MM.1S (cell line): ENCODE results near the gene CLMN.

Experiments
- DNase-seq: peaks from one replicate; pipeline ENCODE4 v3.0.0-alpha.2; 2015
- H2AFZ ChIP-seq: fragments of 300-600 bp; sonication (generic); 2 replicates; pipeline ENCODE4 v1.6.0; 2016; ENCODE audit warnings: antibody characterized with exemption, low read length
- H3F3A ChIP-seq: fragments of 300-600 bp; sonication (generic); 2 replicates; pipeline ENCODE4 v1.6.1; 2016; ENCODE audit warnings: mild to moderate bottlenecking, antibody characterized with exemption, low read length, moderate library complexity, mixed read lengths; ENCODE audit not compliant: insufficient read depth
- H3K27ac ChIP-seq: fragments of 300-600 bp; sonication (generic); 2 replicates; pipeline ENCODE4 v1.5.1; 2016; ENCODE audit warnings: mild to moderate bottlenecking, low read length
- H3K27me3 ChIP-seq: fragments of 300-600 bp; sonication (generic); replicated peaks from 2 replicates; pipeline ENCODE4 v1.6.0; 2016; ENCODE audit warnings: low read length; ENCODE audit not compliant: insufficient read depth
- H3K36me3 ChIP-seq: fragments of 300-600 bp; sonication (generic); replicated peaks from 2 replicates; pipeline ENCODE4 v1.6.1; 2016; ENCODE audit warnings: mild to moderate bottlenecking, low read length, mixed read lengths; ENCODE audit not compliant: insufficient read depth
- H3K4me1 ChIP-seq: fragments of 300-600 bp; sonication (generic); 2 replicates; pipeline ENCODE4 v1.6.1; 2016; ENCODE audit warnings: low read length, mixed read lengths
- H3K4me2 ChIP-seq: fragments of 300-600 bp; sonication (generic); 2 replicates; pipeline ENCODE4 v1.6.0; 2016; ENCODE audit warnings: low read depth, low read length
- H3K4me3 ChIP-seq: fragments of 300-600 bp; sonication (generic); 2 replicates; pipeline ENCODE4 v1.5.1; 2016; ENCODE audit warnings: low read length, mixed read lengths
- H3K79me2 ChIP-seq: fragments of 300-600 bp; sonication (generic); 2 replicates; pipeline ENCODE4 v1.6.1; 2016; ENCODE audit warnings: mixed run types, low read length, mixed read lengths
- H3K9ac ChIP-seq: fragments of 300-600 bp; sonication (generic); 2 replicates; pipeline ENCODE4 v1.6.1; 2016; ENCODE audit warnings: low read length, mixed read lengths
- H3K9me2 ChIP-seq: fragments of 300-600 bp; sonication (generic); replicated peaks from 2 replicates; pipeline ENCODE4 v1.6.1; 2016; ENCODE audit warnings: mild to moderate bottlenecking, low read length, mixed read lengths; ENCODE audit not compliant: insufficient read depth
- H3K9me3 ChIP-seq: fragments of 300-600 bp; sonication (generic); replicated peaks from 2 replicates; pipeline ENCODE4 v1.6.1; 2016; ENCODE audit warnings: mild to moderate bottlenecking, low read length, mixed read lengths; ENCODE audit not compliant: insufficient read depth
- H4K20me1 ChIP-seq: fragments of 300-600 bp; sonication (generic); 2 replicates; pipeline ENCODE4 v1.6.1; 2016; ENCODE audit warnings: mild to moderate bottlenecking, low read length, moderate library complexity, mixed read lengths; ENCODE audit not compliant: insufficient read depth
- CTCF ChIP-seq: fragments of 300-600 bp; sonication (generic); IDR thresholded peaks from 2 replicates; pipeline ENCODE4 v1.5.1; 2016; ENCODE audit warnings: antibody characterized with exemption, low read length, mixed read lengths
- EZH2 ChIP-seq: fragments of 300-600 bp; sonication (generic); optimal IDR thresholded peaks from 2 replicates; pipeline ENCODE3; 2017; ENCODE audit warnings: low read depth, mild to moderate bottlenecking, antibody characterized with exemption, low read length, mixed read lengths
- EZH2phosphoT487 ChIP-seq: fragments of 300-600 bp; sonication (generic); IDR thresholded peaks from 2 replicates; pipeline ENCODE4 v1.6.1; 2018; ENCODE audit warnings: antibody characterized with exemption, low read length

The CLMN gene

GRCh38 chr14:95185033-95185766, 134.5 kb downstream of the CLMN start:
- H3K79me2 ChIP-seq: no peaks in the 10 kb centered on the region
- H3K36me3 ChIP-seq: no peaks in the 10 kb centered on the region
- no peaks in the 10 kb centered on the region for H4K20me1 ChIP-seq
- no peaks in the 10 kb centered on the region for H3K4me1 ChIP-seq
- no peaks in the 10 kb centered on the region for H3F3A ChIP-seq
- DNase-seq: no peak
- H3K4me3 ChIP-seq: no peak overlapping the region
- H3K4me2 ChIP-seq: no peak overlapping the region
- H3K9ac ChIP-seq: no peak overlapping the region
- TF ChIP-seq CTCF (no peak), EZH2 (no peak), EZH2phosphoT487 (no peak)
- no peak overlapping the region for H2AFZ ChIP-seq
- no peaks in the 10 kb centered on the region for H3K9me2 ChIP-seq
- H3K27ac ChIP-seq: no peak overlapping the region
- no peaks in the 10 kb centered on the region for H3K9me3 ChIP-seq
- no peaks in the 10 kb centered on the region for H3K27me3 ChIP-seq

GRCh38 chr14:95184413-95184790, 135.3 kb downstream of the CLMN start:
- Histone ChIP-seq H3K27me3 (no peaks in the 10 kb centered on the region), H3K4me2 (no peak overlapping the region)

GRCh38 chr14:95183532-95184412, 135.9 kb downstream of the CLMN start:
- H3K9me3 ChIP-seq: no peaks in the 10 kb centered on the region
- H3K9me2 ChIP-seq: no peaks in the 10 kb centered on the region
- H3K4me1 ChIP-seq: no peaks in the 10 kb centered on the region
- H2AFZ ChIP-seq: no peak overlapping the region
- H3F3A ChIP-seq: no peaks in the 10 kb centered on the region
- TF ChIP-seq CTCF: no peak
- TF ChIP-seq EZH2phosphoT487: no peak
- TF ChIP-seq EZH2: no peak
- H3K79me2 ChIP-seq: no peaks in the 10 kb centered on the region
- no peaks in the 10 kb centered on the region for H3K36me3 ChIP-seq
- no peak overlapping the region for H3K27ac ChIP-seq
- DNase-seq: no peak
- no peak overlapping the region for H3K4me2 ChIP-seq
- no peaks in the 10 kb centered on the region for H3K27me3 ChIP-seq
- no peaks in the 10 kb centered on the region for H4K20me1 ChIP-seq
- no peak overlapping the region for H3K4me3 ChIP-seq
- H3K9ac ChIP-seq: no peak overlapping the region

More at GRCh38 chr14:95184413-95184790, 135.3 kb downstream of the CLMN start:
- Histone ChIP-seq H3K9me3 (no peaks in the 10 kb centered on the region), H3K4me3 (no peak overlapping the region), H2AFZ (no peak overlapping the region), H4K20me1 (no peaks in the 10 kb centered on the region), H3K9ac (no peak overlapping the region), H3K4me1 (no peaks in the 10 kb centered on the region), H3K27ac (no peak overlapping the region), H3K79me2 (no peaks in the 10 kb centered on the region), H3F3A (no peaks in the 10 kb centered on the region), H3K9me2 (no peaks in the 10 kb centered on the region), H3K36me3 (no peaks in the 10 kb centered on the region)
- DNase-seq: no peak
- TF ChIP-seq CTCF: no peak
- no peak for TF ChIP-seq EZH2
- no peak for TF ChIP-seq EZH2phosphoT487
